Esophagus squamous epithelium (tissue), 4 donors: ENCODE data around the gene ECSCR.

ENCODE experiments used
- POLR2A ChIP-seq, 4 donors: fragments of 450-650 bp; IDR thresholded peaks; one replicate each; pipeline ENCODE4 v1.6.1; 2017; ENCODE audit warnings: antibody characterized with exemption in 4 of 4, mild to moderate bottlenecking in 4 of 4, moderate library complexity in 3 of 4
- TF ChIP-seq, protein P1 (sequence below), 6 experiments: fragments of 450-650 bp in 4 of 6; fragments of 200-600 bp in 2 of 6; sonication (generic) in 2 of 6; IDR thresholded peaks; one replicate each; pipeline ENCODE4 v1.5.1; 2016 to 2019; ENCODE audit warnings: antibody characterized with exemption in 6 of 6, mild to moderate bottlenecking in 4 of 6, moderate library complexity in 4 of 6

GRCh38 chr5:139458580-139459407 is 3.7 kb downstream of the ECSCR start:
- TF ChIP-seq, protein P1, sequence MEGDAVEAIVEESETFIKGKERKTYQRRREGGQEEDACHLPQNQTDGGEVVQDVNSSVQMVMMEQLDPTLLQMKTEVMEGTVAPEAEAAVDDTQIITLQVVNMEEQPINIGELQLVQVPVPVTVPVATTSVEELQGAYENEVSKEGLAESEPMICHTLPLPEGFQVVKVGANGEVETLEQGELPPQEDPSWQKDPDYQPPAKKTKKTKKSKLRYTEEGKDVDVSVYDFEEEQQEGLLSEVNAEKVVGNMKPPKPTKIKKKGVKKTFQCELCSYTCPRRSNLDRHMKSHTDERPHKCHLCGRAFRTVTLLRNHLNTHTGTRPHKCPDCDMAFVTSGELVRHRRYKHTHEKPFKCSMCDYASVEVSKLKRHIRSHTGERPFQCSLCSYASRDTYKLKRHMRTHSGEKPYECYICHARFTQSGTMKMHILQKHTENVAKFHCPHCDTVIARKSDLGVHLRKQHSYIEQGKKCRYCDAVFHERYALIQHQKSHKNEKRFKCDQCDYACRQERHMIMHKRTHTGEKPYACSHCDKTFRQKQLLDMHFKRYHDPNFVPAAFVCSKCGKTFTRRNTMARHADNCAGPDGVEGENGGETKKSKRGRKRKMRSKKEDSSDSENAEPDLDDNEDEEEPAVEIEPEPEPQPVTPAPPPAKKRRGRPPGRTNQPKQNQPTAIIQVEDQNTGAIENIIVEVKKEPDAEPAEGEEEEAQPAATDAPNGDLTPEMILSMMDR (IDR thresholded peaks at IDR 0.05), result no peak
- peak in 1 of 4 donors; percentile 6 for TF ChIP-seq POLR2A (IDR thresholded peaks at IDR 0.05)
